HepG2 (cell line): Measurements from ENCODE around the gene IFIT1B. TPM values are rescaled to one million over a fixed set of nuclear protein-coding genes. Genes with fewer than 3 reads are reported as not detected.

ENCODE experiments used
- CHCHD3 ChIP-seq: sonication (generic); formaldehyde crosslinking; IDR thresholded peaks from 2 replicates; pipeline ENCODE4 v1.8.0; 2022; ENCODE audit warnings: mild to moderate bottlenecking, missing genetic modification reagents, moderate library complexity
- NFE2L1 ChIP-seq: sonication (generic); formaldehyde crosslinking; IDR thresholded peaks from 2 replicates; pipeline ENCODE4 v1.4.0; 2020; ENCODE audit warnings: missing genetic modification reagents, mild to moderate bottlenecking, borderline replicate concordance
- YEATS4 ChIP-seq: sonication (generic); formaldehyde crosslinking; IDR thresholded peaks from 2 replicates; pipeline ENCODE4 v1.4.0; 2020; ENCODE audit warnings: missing genetic modification reagents, borderline replicate concordance
- ZNF512B ChIP-seq: sonication (generic); formaldehyde crosslinking; IDR thresholded peaks from 2 replicates; pipeline ENCODE4 v1.5.1; 2020; ENCODE audit warnings: missing genetic modification reagents, mild to moderate bottlenecking, borderline replicate concordance
- polyA plus RNA-seq, 8 experiments: library from polyadenylated mRNA; depleted of rRNA in 3 of 8; stranded (reverse) in 7 of 8; unstranded in 1 of 8; fragments of >200 nt; fragmentation: Illumina TruSeq in 4 of 8; extraction: Trizol in 4 of 8; gene quantifications; 2 replicates each; pipeline versions ENCODE4 v1.2.1 to v1.2.3, GENCODE V29; 2011 to 2016; ENCODE audit warnings: low read depth in 4 of 8, missing spikeins in 1 of 8, mixed read lengths in 1 of 8; ENCODE audit not compliant: insufficient read depth in 1 of 8
- total RNA-seq, 5 experiments: library from RNA; depleted of rRNA; stranded (reverse); fragments of >200 nt; fragmentation: Illumina TruSeq; extraction: Trizol; gene quantifications; 2 replicates each; pipeline ENCODE4 v1.2.3, GENCODE V29; 2016; ENCODE audit warnings: low read depth in 1 of 5
- TF ChIP-seq, protein P1 (sequence below): conservative IDR thresholded peaks from 2 replicates; pipeline ENCODE4 v1.6.1; 2018; ENCODE audit warnings: missing genetic modification reagents
- TF ChIP-seq, protein P2 (sequence below): sonication (generic); formaldehyde crosslinking; IDR thresholded peaks from 2 replicates; pipeline ENCODE4 v1.5.0; 2020; ENCODE audit warnings: mild to moderate bottlenecking, missing genetic modification reagents

IFIT1B gene
- total and polyA plus RNA-seq, 2 of the 13 experiments (the other 11 are each of a cell fraction or from before 2014, with no cell fraction given): not detected

- TF ChIP-seq CHCHD3 (CRISPR knock-in tag) (no peak), ZNF512B (CRISPR knock-in tag) (no peak), NFE2L1 (CRISPR knock-in tag) (no peak), YEATS4 (CRISPR knock-in tag) (no peak)
- TF ChIP-seq, protein P1, sequence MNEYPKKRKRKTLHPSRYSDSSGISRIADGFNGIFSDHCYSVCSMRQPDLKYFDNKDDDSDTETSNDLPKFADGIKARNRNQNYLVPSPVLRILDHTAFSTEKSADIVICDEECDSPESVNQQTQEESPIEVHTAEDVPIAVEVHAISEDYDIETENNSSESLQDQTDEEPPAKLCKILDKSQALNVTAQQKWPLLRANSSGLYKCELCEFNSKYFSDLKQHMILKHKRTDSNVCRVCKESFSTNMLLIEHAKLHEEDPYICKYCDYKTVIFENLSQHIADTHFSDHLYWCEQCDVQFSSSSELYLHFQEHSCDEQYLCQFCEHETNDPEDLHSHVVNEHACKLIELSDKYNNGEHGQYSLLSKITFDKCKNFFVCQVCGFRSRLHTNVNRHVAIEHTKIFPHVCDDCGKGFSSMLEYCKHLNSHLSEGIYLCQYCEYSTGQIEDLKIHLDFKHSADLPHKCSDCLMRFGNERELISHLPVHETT (CRISPR knock-in tag): no peak
- TF ChIP-seq, protein P2, sequence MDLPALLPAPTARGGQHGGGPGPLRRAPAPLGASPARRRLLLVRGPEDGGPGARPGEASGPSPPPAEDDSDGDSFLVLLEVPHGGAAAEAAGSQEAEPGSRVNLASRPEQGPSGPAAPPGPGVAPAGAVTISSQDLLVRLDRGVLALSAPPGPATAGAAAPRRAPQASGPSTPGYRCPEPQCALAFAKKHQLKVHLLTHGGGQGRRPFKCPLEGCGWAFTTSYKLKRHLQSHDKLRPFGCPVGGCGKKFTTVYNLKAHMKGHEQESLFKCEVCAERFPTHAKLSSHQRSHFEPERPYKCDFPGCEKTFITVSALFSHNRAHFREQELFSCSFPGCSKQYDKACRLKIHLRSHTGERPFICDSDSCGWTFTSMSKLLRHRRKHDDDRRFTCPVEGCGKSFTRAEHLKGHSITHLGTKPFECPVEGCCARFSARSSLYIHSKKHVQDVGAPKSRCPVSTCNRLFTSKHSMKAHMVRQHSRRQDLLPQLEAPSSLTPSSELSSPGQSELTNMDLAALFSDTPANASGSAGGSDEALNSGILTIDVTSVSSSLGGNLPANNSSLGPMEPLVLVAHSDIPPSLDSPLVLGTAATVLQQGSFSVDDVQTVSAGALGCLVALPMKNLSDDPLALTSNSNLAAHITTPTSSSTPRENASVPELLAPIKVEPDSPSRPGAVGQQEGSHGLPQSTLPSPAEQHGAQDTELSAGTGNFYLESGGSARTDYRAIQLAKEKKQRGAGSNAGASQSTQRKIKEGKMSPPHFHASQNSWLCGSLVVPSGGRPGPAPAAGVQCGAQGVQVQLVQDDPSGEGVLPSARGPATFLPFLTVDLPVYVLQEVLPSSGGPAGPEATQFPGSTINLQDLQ (CRISPR knock-in tag): no peak
Observed at GRCh38 chr10:89371987-89372386, 5.9 kb upstream of the IFIT1B start (continued).
